Spleen (tissue), 7 donors: ENCODE measurements around the gene LATS1.

ENCODE experiments used
- CTCF ChIP-seq, 11 experiments: fragments of 200-600 bp in 7 of 11; fragments of 450-650 bp in 4 of 11; sonication (generic) in 4 of 11; IDR thresholded peaks in 8 of 11; conservative IDR thresholded peaks in 3 of 11; 1 replicate in 7 of 11; 2 replicates in 4 of 11; pipeline versions ENCODE4 v1.4.0 to v1.8.0; 2016 to 2021; ENCODE audit warnings: antibody characterized with exemption in 11 of 11, inconsistent platforms in 4 of 11, mild to moderate bottlenecking in 1 of 11
- POLR2A ChIP-seq, 3 donors: fragments of 450-650 bp; IDR thresholded peaks; one replicate each; pipeline ENCODE4 v1.5.1; 2017; ENCODE audit warnings: antibody characterized with exemption in 3 of 3, mild to moderate bottlenecking in 1 of 3
- donor health status: DM: no; HTN: no; CAD: no; lungs with moderate emphysema.
- donor health status: DM: no; HTN: no; CAD: no.
- donor health status: DM: no; HTN: no; CAD: no.

DNA sequence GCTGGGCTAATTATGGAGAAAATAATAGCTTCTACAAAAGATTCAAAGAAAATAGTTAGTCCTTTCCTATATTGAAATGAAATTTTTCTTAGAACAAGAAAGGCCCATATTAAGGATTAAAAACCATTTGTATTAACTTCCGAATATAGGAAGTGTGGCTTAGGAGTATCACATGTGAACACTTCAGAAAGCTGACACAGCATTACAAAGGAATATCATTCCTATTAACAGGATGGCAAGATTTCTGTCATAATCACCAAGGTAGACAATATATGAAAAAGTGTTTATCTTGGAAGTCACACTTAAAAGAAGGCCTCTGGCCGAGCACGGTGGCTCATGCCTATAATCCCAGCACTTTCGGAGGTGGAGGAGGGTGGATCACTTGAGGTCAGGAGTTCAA lies 5.4 kb upstream of the LATS1 start:
- TF ChIP-seq CTCF (IDR thresholded peaks at IDR 0.05 in 8 of 11, conservative IDR thresholded peaks at IDR 0.05 in 3 of 11) (no peak), POLR2A (IDR thresholded peaks at IDR 0.05) (no peak)
